Mucosa of rectum (tissue), 2 donors: Measurements from ENCODE around the gene EPHA5.

Experiments used
- H3K27ac ChIP-seq, 2 donors: one replicate each; pipeline ENCODE4 v1.7.0; 2013; ENCODE audit warnings: inconsistent platforms in 2 of 2, low read depth in 2 of 2, low read length in 2 of 2
- H3K27me3 ChIP-seq, 2 donors: one replicate each; pipeline ENCODE4 v1.7.0; 2013; ENCODE audit warnings: low read length in 2 of 2; ENCODE audit not compliant: control insufficient read depth in 2 of 2, insufficient read depth in 2 of 2
- H3K36me3 ChIP-seq, 2 donors: one replicate each; pipeline ENCODE4 v1.7.0; 2013; ENCODE audit warnings: low read length in 2 of 2; ENCODE audit not compliant: control insufficient read depth in 2 of 2, insufficient read depth in 2 of 2
- H3K4me1 ChIP-seq, 2 donors: one replicate each; pipeline ENCODE4 v1.7.0; 2013; ENCODE audit warnings: low read length in 2 of 2, mild to moderate bottlenecking in 1 of 2; ENCODE audit not compliant: control insufficient read depth in 2 of 2, insufficient read depth in 2 of 2
- H3K4me3 ChIP-seq, 2 donors: one replicate each; pipeline ENCODE4 v1.7.0; 2013; ENCODE audit warnings: low read length in 2 of 2
- H3K9ac ChIP-seq, 2 donors: one replicate each; pipeline ENCODE4 v1.7.0; 2013; ENCODE audit warnings: low read length in 2 of 2, low read depth in 1 of 2, mild to moderate bottlenecking in 1 of 2
- H3K9me3 ChIP-seq, 2 donors: one replicate each; pipeline ENCODE4 v1.7.0; 2013; ENCODE audit warnings: low read length in 2 of 2; ENCODE audit not compliant: control insufficient read depth in 2 of 2
- donor health status: healthy.
- donor health status: Normal muscosa, but diverticular disease.

EPHA5 gene

DNA sequence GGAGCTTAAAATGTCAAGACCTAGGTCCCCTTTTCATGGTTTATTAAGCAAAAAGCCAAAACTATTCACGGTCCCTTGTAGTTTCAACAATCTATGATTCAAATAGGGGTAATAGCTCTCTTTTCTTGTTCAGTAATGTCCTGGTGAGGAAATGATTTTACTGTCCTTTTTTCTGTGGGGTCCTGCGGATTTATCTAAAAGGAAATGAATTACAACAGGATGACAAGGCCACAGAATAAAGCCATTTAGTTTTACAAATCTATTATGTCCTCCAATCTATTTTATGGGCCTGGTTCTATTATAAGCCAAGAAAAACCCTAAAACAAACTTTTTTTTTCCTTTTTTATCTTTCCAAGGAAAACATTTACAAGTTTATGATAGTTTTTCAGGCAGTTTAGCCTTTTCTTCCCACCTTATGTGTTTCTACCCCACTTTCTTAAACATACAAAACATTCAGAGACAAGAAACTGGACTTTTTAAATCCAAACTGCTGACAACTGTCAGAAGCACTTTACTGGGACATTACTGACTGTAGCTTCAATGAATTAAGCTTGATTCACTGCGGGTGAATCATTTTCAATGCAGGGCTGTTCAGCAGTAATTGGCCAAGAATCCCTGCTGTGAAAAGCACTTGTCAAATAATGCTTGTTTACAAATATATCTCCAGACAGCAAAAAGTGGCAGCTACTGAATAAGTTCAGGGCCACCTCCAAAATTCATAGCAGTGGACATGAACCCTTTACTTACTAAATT lies 4.3 kb downstream of the EPHA5 start:
- H3K4me3 ChIP-seq = no peak overlapping the region

GRCh38 chr4:65661471-65661870 lies 8.8 kb downstream of the EPHA5 start:
- Histone ChIP-seq H3K9me3 (no peaks in the 10 kb centered on the region), H3K27ac (no peak overlapping the region), H3K36me3 (no peaks in the 10 kb centered on the region), H3K9ac (no peak overlapping the region), H3K27me3 (peaks cover 0 to 3% of the 10 kb centered on the region in 2 donors), H3K4me3 (no peak overlapping the region), H3K4me1 (no peaks in the 10 kb centered on the region)

More for the DNA sequence above, 4.3 kb downstream of the EPHA5 start:
- H3K9ac ChIP-seq = no peak overlapping the region
- H3K27me3 ChIP-seq = peaks cover 9 to 21% of the 10 kb centered on the region in 2 donors
- H3K36me3 ChIP-seq = no peaks in the 10 kb centered on the region
- no peak overlapping the region for H3K27ac ChIP-seq
- peaks cover 0 to 2% of the 10 kb centered on the region in 2 donors for H3K4me1 ChIP-seq
- no peaks in the 10 kb centered on the region for H3K9me3 ChIP-seq

GRCh38 chr4:65658117-65658516 lies 12.2 kb downstream of the EPHA5 start:
- no peaks in the 10 kb centered on the region for H3K4me1 ChIP-seq
- no peak overlapping the region for H3K27ac ChIP-seq
- H3K9me3 ChIP-seq = no peaks in the 10 kb centered on the region
- no peaks in the 10 kb centered on the region for H3K27me3 ChIP-seq
- no peak overlapping the region for H3K4me3 ChIP-seq
- H3K9ac ChIP-seq = no peak overlapping the region
- H3K36me3 ChIP-seq = no peaks in the 10 kb centered on the region

DNA sequence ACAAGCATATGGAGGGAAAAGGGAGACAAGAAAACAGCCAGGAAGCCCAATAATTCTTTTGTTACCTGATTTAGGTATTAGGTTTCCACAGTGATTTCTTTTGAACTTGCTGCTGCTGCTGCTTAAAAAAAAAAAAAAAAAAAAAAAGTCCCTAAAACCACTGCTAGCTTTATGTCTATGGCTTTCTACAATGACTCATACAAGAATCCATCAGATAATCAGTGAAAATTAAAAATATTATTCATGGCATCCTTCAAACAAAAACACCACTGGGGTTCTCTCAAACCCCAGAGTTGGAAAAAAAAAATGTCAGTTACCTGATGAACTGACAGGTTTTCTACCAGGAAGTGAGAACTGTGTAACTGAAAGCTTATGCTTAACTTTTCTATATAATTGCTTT lies 14.3 kb downstream of the EPHA5 start:
- H3K4me3 ChIP-seq = no peak overlapping the region
- no peak overlapping the region for H3K27ac ChIP-seq
- H3K9ac ChIP-seq = no peak overlapping the region
- no peaks in the 10 kb centered on the region for H3K9me3 ChIP-seq
- H3K36me3 ChIP-seq = no peaks in the 10 kb centered on the region
- H3K4me1 ChIP-seq = no peaks in the 10 kb centered on the region
- H3K27me3 ChIP-seq = no peaks in the 10 kb centered on the region

GRCh38 chr4:65654976-65655375 lies 15.3 kb downstream of the EPHA5 start:
- H3K4me1 ChIP-seq = no peaks in the 10 kb centered on the region

GRCh38 chr4:65653740-65654361 lies 16.4 kb downstream of the EPHA5 start:
- no peak overlapping the region for H3K9ac ChIP-seq
- no peaks in the 10 kb centered on the region for H3K27me3 ChIP-seq
- no peaks in the 10 kb centered on the region for H3K36me3 ChIP-seq
- H3K4me1 ChIP-seq = no peaks in the 10 kb centered on the region
- H3K9me3 ChIP-seq = no peaks in the 10 kb centered on the region
- H3K27ac ChIP-seq = no peak overlapping the region
- no peak overlapping the region for H3K4me3 ChIP-seq

More at GRCh38 chr4:65654976-65655375, 15.3 kb downstream of the EPHA5 start:
- no peaks in the 10 kb centered on the region for H3K36me3 ChIP-seq
- no peak overlapping the region for H3K27ac ChIP-seq
- H3K27me3 ChIP-seq = no peaks in the 10 kb centered on the region
- H3K9ac ChIP-seq = no peak overlapping the region
- H3K4me3 ChIP-seq = no peak overlapping the region
- H3K9me3 ChIP-seq = no peaks in the 10 kb centered on the region

DNA sequence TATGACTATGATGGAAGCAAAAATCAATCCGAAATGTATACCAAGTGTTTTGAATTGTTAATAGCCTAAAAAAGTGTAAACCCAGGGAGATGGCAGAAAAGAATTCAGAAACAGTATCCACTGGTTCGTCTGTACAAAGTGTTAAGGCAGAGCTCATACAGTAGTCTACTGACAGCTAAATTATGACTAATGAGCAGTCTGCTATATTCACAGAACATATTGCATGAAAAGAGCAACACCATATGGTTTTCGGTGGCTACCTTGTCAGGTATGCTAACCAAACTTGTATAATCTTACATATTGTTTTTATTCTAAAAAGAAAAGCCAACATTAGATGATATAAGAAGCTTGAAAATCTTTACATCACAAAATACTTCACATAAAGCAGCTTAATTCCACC lies 18.5 kb downstream of the EPHA5 start:
- no peak overlapping the region for H3K27ac ChIP-seq
- no peaks in the 10 kb centered on the region for H3K9me3 ChIP-seq
- no peak overlapping the region for H3K9ac ChIP-seq

DNA sequence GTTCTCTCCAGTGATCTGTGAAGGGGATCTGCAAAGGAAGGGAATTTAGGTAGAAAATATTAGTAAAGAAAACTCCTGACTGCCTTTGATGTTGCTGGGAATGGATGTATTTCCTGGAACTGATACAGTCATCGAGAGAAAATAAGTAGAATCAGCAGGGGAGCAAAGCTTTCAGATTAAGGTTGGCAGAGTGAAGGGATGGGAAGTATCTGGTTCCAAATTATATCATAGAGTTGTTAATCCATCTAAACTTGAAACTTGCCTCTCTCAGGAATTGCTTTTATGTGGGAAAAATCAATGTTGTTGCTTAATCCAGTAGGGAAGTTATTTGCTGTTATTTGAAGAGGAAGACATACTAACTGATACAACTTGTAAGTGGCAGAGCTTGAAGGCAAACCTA lies 19.3 kb downstream of the EPHA5 start:
- no peaks in the 10 kb centered on the region for H3K4me1 ChIP-seq
- no peak overlapping the region for H3K9ac ChIP-seq
- H3K27me3 ChIP-seq = no peaks in the 10 kb centered on the region
- H3K9me3 ChIP-seq = no peaks in the 10 kb centered on the region
- H3K36me3 ChIP-seq = no peaks in the 10 kb centered on the region
- no peak overlapping the region for H3K27ac ChIP-seq
- H3K4me3 ChIP-seq = no peak overlapping the region

More for the DNA sequence above, 18.5 kb downstream of the EPHA5 start:
- H3K27me3 ChIP-seq = no peaks in the 10 kb centered on the region
- H3K4me3 ChIP-seq = no peak overlapping the region
- H3K4me1 ChIP-seq = no peaks in the 10 kb centered on the region
- no peaks in the 10 kb centered on the region for H3K36me3 ChIP-seq

DNA sequence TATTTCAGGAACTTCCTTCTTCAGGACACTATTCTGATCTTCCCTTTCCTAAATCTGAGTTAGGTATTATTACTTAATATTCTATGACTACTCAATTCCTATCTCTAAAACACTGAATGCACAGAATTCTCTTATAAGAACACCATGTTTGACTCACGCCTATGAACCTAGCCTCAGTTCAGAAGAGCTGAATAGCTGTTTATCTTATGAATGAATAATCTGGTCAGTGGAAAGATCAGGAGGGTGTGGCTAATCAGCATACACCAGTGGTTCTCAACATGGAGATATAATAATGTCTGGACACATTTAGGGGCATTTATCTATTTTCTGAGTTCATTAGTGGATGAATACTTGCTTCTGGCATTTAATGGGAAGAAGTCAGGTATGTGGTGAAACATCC lies 24.2 kb downstream of the EPHA5 start:
- no peaks in the 10 kb centered on the region for H3K36me3 ChIP-seq
- H3K27ac ChIP-seq = no peak overlapping the region
- H3K27me3 ChIP-seq = no peaks in the 10 kb centered on the region
- H3K9me3 ChIP-seq = no peaks in the 10 kb centered on the region
- H3K4me1 ChIP-seq = no peaks in the 10 kb centered on the region
- no peak overlapping the region for H3K9ac ChIP-seq
- no peak overlapping the region for H3K4me3 ChIP-seq

DNA sequence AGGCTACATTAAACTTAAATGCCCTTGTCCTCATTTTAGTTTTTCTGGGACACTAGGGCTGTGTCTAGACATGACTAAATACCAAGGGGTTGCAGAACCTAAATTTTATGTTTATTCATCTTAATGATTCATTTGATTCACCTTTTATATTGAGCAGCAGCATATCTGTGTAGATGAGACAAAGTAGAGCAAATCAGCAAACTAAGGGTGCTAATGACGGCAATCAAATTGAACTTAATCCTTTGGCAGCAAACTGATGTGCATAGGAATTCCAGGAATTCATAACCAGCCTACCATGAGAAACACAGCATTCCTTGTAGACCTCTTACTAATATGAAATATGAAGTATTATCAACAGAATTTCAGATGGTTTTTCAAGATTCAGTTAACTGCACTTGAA lies 25.1 kb downstream of the EPHA5 start:
- no peak overlapping the region for H3K27ac ChIP-seq
- no peaks in the 10 kb centered on the region for H3K27me3 ChIP-seq
- no peaks in the 10 kb centered on the region for H3K9me3 ChIP-seq
- no peak overlapping the region for H3K9ac ChIP-seq
- H3K4me1 ChIP-seq = no peaks in the 10 kb centered on the region
- H3K36me3 ChIP-seq = no peaks in the 10 kb centered on the region
- H3K4me3 ChIP-seq = no peak overlapping the region
